ENCODE data around the gene ICA1. TPM values are rescaled to one million over a fixed set of nuclear protein-coding genes. Genes with fewer than 3 reads are reported as not detected.

ICA1 gene
- total and polyA plus RNA-seq, 2 donors (not counting 3 experiments of a cell fraction or from before 2014, with no cell fraction given), result 19.0 to 47.1 TPM

DNA sequence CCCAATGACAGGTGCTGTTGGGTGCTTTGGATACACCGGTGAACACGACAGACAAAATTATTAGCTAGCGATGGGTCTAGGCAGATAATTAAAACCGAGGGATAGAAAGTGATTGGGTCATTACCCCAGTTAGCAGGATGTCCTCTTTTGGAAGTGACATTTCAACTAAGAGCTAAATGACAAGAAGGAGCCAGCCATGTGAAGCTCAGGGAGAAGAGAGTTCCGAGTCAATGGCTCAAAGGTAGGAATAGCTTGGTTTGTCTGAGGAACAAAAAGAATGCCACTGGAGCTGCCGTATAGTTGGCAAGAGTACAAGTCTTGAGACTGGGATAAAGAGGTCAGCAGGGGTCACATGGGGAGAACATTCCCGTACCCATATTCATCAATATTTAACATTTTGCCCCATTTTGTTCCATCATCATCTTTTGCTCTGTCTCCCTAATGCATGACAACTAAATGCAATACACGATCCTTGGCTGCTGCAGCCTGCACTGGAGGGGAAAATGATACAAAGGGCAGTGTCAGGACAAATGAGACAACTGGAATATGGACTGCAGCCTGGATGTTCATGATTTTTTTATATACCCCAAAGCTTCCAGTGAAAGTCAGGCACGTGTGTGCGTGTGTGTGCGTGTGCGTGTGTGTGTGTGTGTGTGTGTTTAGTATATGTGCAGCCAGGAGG, 115.7 kb downstream of the ICA1 start:
- peaks cover 11% of the 10 kb centered on the region for H3K4me1 ChIP-seq (ENCODE audit: control insufficient read depth, extremely low read depth, insufficient read depth, low read length)
- ChIA-PET POLR2A (no interaction called here), CTCF (no interaction called here)
- H4K20me1 ChIP-seq (replicated peaks; ENCODE audit: control insufficient read depth, extremely low read depth, insufficient read depth, low read length), result no peaks in the 10 kb centered on the region
- FAIRE-seq (no peak), DNase-seq (ENCODE audit: low read depth, low spot score) (no peak)
- H3K27ac ChIP-seq (ENCODE audit: insufficient read depth, low read depth, low read length), result no peak overlapping the region
- dilution Hi-C loops (cut with MboI; ENCODE audit: extremely low pct_ligation_motif_present, low sequenced_read_pairs), result no loop called here
- intact Hi-C loops (cut with micrococcal nuclease), result no loop called here
- no peak overlapping the region for H2AFZ ChIP-seq (ENCODE audit: low read depth, low read length)
- H3K4me3 ChIP-seq (replicated peaks in 1 of 3; ENCODE audit: insufficient read depth in 1 of 3, low read depth in 1 of 3, low read length in 3 of 3), result no peak overlapping the region
- no peak overlapping the region for H3K4me2 ChIP-seq (ENCODE audit: insufficient read depth, low read length)
- H3K27me3 ChIP-seq (ENCODE audit: control insufficient read depth in 2 of 2, insufficient read depth in 2 of 2, low read length in 2 of 2), result no peaks in the 10 kb centered on the region
- no TSS peak for BruUV-seq (replicated peaks)
- TF ChIP-seq POLR2A (IDR thresholded peaks at IDR 0.05; ENCODE audit: low read depth, low read length) (no peak), MYC (IDR thresholded peaks at IDR 0.05; ENCODE audit: low read depth, low read length) (no peak), POLR2AphosphoS5 (IDR thresholded peaks at IDR 0.05; ENCODE audit: insufficient read depth, low read depth, low read length) (no peak), GATA2 (IDR thresholded peaks at IDR 0.05; ENCODE audit: insufficient read depth, insufficient read length, low read depth, low read length) (no peak), FOS (IDR thresholded peaks at IDR 0.05; ENCODE audit: borderline replicate concordance, insufficient read depth, low read length) (no peak), EZH2 (IDR thresholded peaks at IDR 0.05; ENCODE audit: borderline replicate concordance, low read depth, low read length, severe bottlenecking) (no peak), JUN (IDR thresholded peaks at IDR 0.05; ENCODE audit: borderline replicate concordance, insufficient read depth, insufficient read length, low read depth) (no peak)
- TF ChIP-seq, protein P1, sequence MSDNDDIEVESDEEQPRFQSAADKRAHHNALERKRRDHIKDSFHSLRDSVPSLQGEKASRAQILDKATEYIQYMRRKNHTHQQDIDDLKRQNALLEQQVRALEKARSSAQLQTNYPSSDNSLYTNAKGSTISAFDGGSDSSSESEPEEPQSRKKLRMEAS (IDR thresholded peaks at IDR 0.05; ENCODE audit: insufficient read depth, insufficient read length), result no peak
- TF ChIP-seq, protein P2, sequence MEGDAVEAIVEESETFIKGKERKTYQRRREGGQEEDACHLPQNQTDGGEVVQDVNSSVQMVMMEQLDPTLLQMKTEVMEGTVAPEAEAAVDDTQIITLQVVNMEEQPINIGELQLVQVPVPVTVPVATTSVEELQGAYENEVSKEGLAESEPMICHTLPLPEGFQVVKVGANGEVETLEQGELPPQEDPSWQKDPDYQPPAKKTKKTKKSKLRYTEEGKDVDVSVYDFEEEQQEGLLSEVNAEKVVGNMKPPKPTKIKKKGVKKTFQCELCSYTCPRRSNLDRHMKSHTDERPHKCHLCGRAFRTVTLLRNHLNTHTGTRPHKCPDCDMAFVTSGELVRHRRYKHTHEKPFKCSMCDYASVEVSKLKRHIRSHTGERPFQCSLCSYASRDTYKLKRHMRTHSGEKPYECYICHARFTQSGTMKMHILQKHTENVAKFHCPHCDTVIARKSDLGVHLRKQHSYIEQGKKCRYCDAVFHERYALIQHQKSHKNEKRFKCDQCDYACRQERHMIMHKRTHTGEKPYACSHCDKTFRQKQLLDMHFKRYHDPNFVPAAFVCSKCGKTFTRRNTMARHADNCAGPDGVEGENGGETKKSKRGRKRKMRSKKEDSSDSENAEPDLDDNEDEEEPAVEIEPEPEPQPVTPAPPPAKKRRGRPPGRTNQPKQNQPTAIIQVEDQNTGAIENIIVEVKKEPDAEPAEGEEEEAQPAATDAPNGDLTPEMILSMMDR (IDR thresholded peaks at IDR 0.05; ENCODE audit: extremely low read depth in 1 of 2, insufficient read depth in 1 of 2, low read depth in 1 of 2, low read length in 2 of 2), result no peak
- no peak overlapping the region for H3K9ac ChIP-seq (replicated peaks; ENCODE audit: extremely low read depth, insufficient read depth, low read length)
- no peaks in the 10 kb centered on the region for H3K79me2 ChIP-seq (ENCODE audit: control insufficient read depth, insufficient read depth, low read length)
- peaks cover 0 to 6% of the 10 kb centered on the region in 2 experiments for H3K36me3 ChIP-seq (ENCODE audit: control insufficient read depth in 2 of 2, extremely low read depth in 1 of 2, insufficient read depth in 2 of 2, low read length in 2 of 2)
- H3K9me3 ChIP-seq (replicated peaks; ENCODE audit: control insufficient read depth, insufficient read depth, low read length), result no peaks in the 10 kb centered on the region
- H3K9me1 ChIP-seq (replicated peaks; ENCODE audit: control insufficient read depth, extremely low read depth, insufficient read depth, low read length), result no peaks in the 10 kb centered on the region

Data from endothelial cell of umbilical vein (primary cell).